Measurements from ENCODE around the gene CDH13. TPM values are rescaled to one million over a fixed set of nuclear protein-coding genes. Genes with fewer than 3 reads are reported as not detected.

CDH13 gene
- total and polyA plus RNA-seq, 9 of the 15 experiments (the other 6 are each of a cell fraction or from before 2014, with no cell fraction given): 0.03 TPM; not detected in 8

- no peak for FAIRE-seq
- CTCF ChIA-PET (ENCODE audit: low intra/inter-chr PET ratio): no interaction called here
- no peak overlapping the region for H2AFZ ChIP-seq (ENCODE audit: low read depth, low read length)
- no peak overlapping the region for H3K9ac ChIP-seq (ENCODE audit: insufficient read depth in 1 of 2, low read depth in 2 of 2, low read length in 2 of 2)
- H3K79me2 ChIP-seq (ENCODE audit: control insufficient read depth, insufficient read depth, low read length): no peaks in the 10 kb centered on the region
- no peaks in the 10 kb centered on the region for H4K20me1 ChIP-seq (replicated peaks; ENCODE audit: control insufficient read depth, insufficient read depth, low read length)
- no peaks in the 10 kb centered on the region for H3K27me3 ChIP-seq (ENCODE audit: control insufficient read depth in 2 of 2, insufficient read depth in 2 of 2, low read length in 2 of 2)
- no peak overlapping the region for H3K4me2 ChIP-seq (ENCODE audit: insufficient read depth, low read length)
- BruUV-seq (replicated peaks): no TSS peak
- POLR2A ChIA-PET: interaction anchor here (0.7 kb wide), 1 partner anchor 1954 kb away, joined by 3 read pairs; no protein-coding TSS in a partner anchor
- no peaks in the 10 kb centered on the region; the same call in 1 of the 2 replicates for H3K9me3 ChIP-seq (replicated peaks; ENCODE audit: control insufficient read depth, insufficient read depth, low read depth, low read length)
- no peak for DNase-seq (ENCODE audit: extremely low read depth in 1 of 4, low spot score in 3 of 4)
- no peaks in the 10 kb centered on the region for H3K4me1 ChIP-seq (replicated peaks in 1 of 2; ENCODE audit: control insufficient read depth in 2 of 2, insufficient read depth in 2 of 2, low read length in 2 of 2)
- TF ChIP-seq MCM5 (IDR thresholded peaks at IDR 0.05; ENCODE audit: low read depth) (no peak), SPI1 (IDR thresholded peaks at IDR 0.05; ENCODE audit: borderline replicate concordance, low read depth, low read length) (no peak), MEF2D (tag; conservative IDR thresholded peaks at IDR 0.05; ENCODE audit: low read depth) (no peak), E2F3 (CRISPR knock-in tag; IDR thresholded peaks at IDR 0.05) (no peak), ARID2 (IDR thresholded peaks at IDR 0.05) (no peak), PYGO2 (tag; IDR thresholded peaks at IDR 0.05) (no peak), MYNN (IDR thresholded peaks at IDR 0.05) (no peak), MYNN (CRISPR knock-in tag; IDR thresholded peaks at IDR 0.05) (no peak), ZNF57 (CRISPR knock-in tag; IDR thresholded peaks at IDR 0.05) (no peak), MED1 (CRISPR knock-in tag; IDR thresholded peaks at IDR 0.05; ENCODE audit: borderline replicate concordance) (no peak), ZNF232 (CRISPR knock-in tag; IDR thresholded peaks at IDR 0.05) (no peak), PHF21A (IDR thresholded peaks at IDR 0.05; ENCODE audit: borderline replicate concordance, low read depth) (no peak), ARID4B (CRISPR knock-in tag; IDR thresholded peaks at IDR 0.05) (no peak), RNF2 (IDR thresholded peaks at IDR 0.05) (no peak), SMARCA5 (IDR thresholded peaks at IDR 0.05) (no peak), ZNF217 (CRISPR knock-in tag; IDR thresholded peaks at IDR 0.05) (no peak), PCBP2 (IDR thresholded peaks at IDR 0.05; ENCODE audit: low read depth, low read length, poor library complexity, severe bottlenecking) (no peak), CSDE1 (IDR thresholded peaks at IDR 0.05) (no peak), ILK (tag; IDR thresholded peaks at IDR 0.05; ENCODE audit: borderline replicate concordance, low read depth) (no peak), MITF (IDR thresholded peaks at IDR 0.05) (no peak)
- no peak for ATAC-seq
- H3K27ac ChIP-seq (ENCODE audit: extremely low read depth, low read depth, low read length): no peak overlapping the region
- WGBS (ENCODE audit: insufficient coverage, low coverage, missing lambda C conversion rate): 0% methylated on average over 3 of the region's 3 CpGs
- no peaks in the 10 kb centered on the region for H3K36me3 ChIP-seq (ENCODE audit: control insufficient read depth, insufficient read depth, low read length)
- intact Hi-C loops (cut with micrococcal nuclease): no loop called here
- H3K9me1 ChIP-seq (ENCODE audit: control insufficient read depth, insufficient read depth, low read length): no peaks in the 10 kb centered on the region
- in situ Hi-C loops (cut with MboI): no loop called here
- H3K4me3 ChIP-seq: no peak overlapping the region
Measured at GRCh38 chr16:83353241-83353640, 726.5 kb downstream of the CDH13 start.

All from K562 (cell line).